Heart left ventricle (tissue), 16 donors: ENCODE measurements around the gene PRKN. TPM values are rescaled to one million over a fixed set of nuclear protein-coding genes. Genes with fewer than 3 reads are reported as not detected.

ENCODE experiments used
- ATAC-seq, 4 donors: fragments of 200-7000 bp; cut with Tn5 transposase; one replicate each; pipeline ENCODE4 v1.9.1; 2020 to 2022; ENCODE audit warnings: moderate library complexity in 4 of 4, mild to moderate bottlenecking in 3 of 4, moderate number of reproducible peaks in 1 of 4
- DNase-seq, 5 donors: peaks; one replicate each; pipeline ENCODE4 v3.0.0-alpha.2; 2020
- H3K27ac ChIP-seq, 12 donors: fragments of 200-600 bp; sonication (generic) in 4 of 12; one replicate each; pipeline versions ENCODE4 v1.5.0 to v1.8.0; 2016 to 2022; ENCODE audit warnings: mild to moderate bottlenecking in 2 of 12
- H3K27me3 ChIP-seq, 9 donors: fragments of 200-600 bp; sonication (generic) in 2 of 9; one replicate each; pipeline versions ENCODE4 v1.5.1 to v1.8.0; 2016 to 2022; ENCODE audit warnings: mild to moderate bottlenecking in 3 of 9
- H3K36me3 ChIP-seq, 9 donors: fragments of 200-600 bp; sonication (generic) in 2 of 9; one replicate each; pipeline versions ENCODE4 v1.5.0 to v1.8.0; 2018 to 2022; ENCODE audit warnings: mild to moderate bottlenecking in 2 of 9
- H3K4me1 ChIP-seq, 12 donors: fragments of 200-600 bp; sonication (generic) in 4 of 12; one replicate each; pipeline versions ENCODE4 v1.5.0 to v1.8.0; 2016 to 2022; ENCODE audit warnings: mild to moderate bottlenecking in 3 of 12
- H3K4me3 ChIP-seq, 12 donors: fragments of 200-600 bp; sonication (generic) in 4 of 12; one replicate each; pipeline versions ENCODE4 v1.5.0 to v1.8.0; 2017 to 2022; ENCODE audit warnings: mild to moderate bottlenecking in 9 of 12, moderate library complexity in 4 of 12
- H3K9me3 ChIP-seq, 12 donors: fragments of 200-600 bp; sonication (generic) in 4 of 12; one replicate each; pipeline versions ENCODE4 v1.5.0 to v1.8.0; 2016 to 2022; ENCODE audit warnings: mild to moderate bottlenecking in 1 of 12
- CTCF ChIP-seq, 12 donors: fragments of 200-600 bp; sonication (generic) in 4 of 12; IDR thresholded peaks; one replicate each; pipeline versions ENCODE4 v1.5.0 to v1.8.0; 2018 to 2022; ENCODE audit warnings: antibody characterized with exemption in 12 of 12, mild to moderate bottlenecking in 5 of 12
- POLR2A ChIP-seq, 2 donors: fragments of 450-650 bp; IDR thresholded peaks; one replicate each; pipeline ENCODE4 v1.6.1; 2017; ENCODE audit warnings: antibody characterized with exemption in 2 of 2, mild to moderate bottlenecking in 2 of 2, moderate library complexity in 2 of 2
- WGBS, 4 donors: extraction: QIAGEN DNeasy Blood & Tissue Kit in 2 of 4; methylation state at CpG; one replicate each; pipeline versions ENCODE4 v1.1.5 to v1.1.7; 2013 to 2018; 5-methylcytosine and 5-hydroxymethylcytosine counted together
- intact Hi-C, 10 donors: fragments of 100-400 bp; cut with DNase I; formaldehyde crosslinking; loops; one replicate each; pipeline versions ENCODE4 v1.11.1 to v1.14.2; 2022
- polyA plus RNA-seq, 2 donors: library from polyadenylated mRNA; stranded (reverse); fragments of 200-250 nt; gene quantifications; one replicate each; pipeline ENCODE4 v1.2.3, GENCODE V29; 2013
- total RNA-seq, 9 donors: library from RNA; depleted of rRNA in 2 of 9; stranded (reverse); fragments of >200 nt in 2 of 9; fragmentation: NEBNext Ultra II Directional in 3 of 9; extraction: Animal tissue kit (Norgen Biotek cat#: 25700) in 3 of 9; gene quantifications; one replicate each; pipeline versions ENCODE4 v1.1.0 to v1.2.4, GENCODE V29; 2016 to 2023
- donor health status: ischemic (EF 13 %, LVEDD 7.1; RV severe dilation, severe dysfunction).
- donor health status: healthy with polysubstance abuse.
- donor health status: DM: no; HTN: yes; CAD: no.
- donor health status: DM: no; HTN: no; CAD: no.
- donor health status: ischemic (EF 25% LVEDD 6.9; RV normal size, moderate dysfunction).
- donor health status: ischemic (EF 25% LVEDD 5.7; RV mildly dilated, moderate dysfunction).
- donor health status: healthy.
- donor health status: DM: yes; HTN: yes; CAD: no.
- donor health status: ischemic (EF 35%, LVEDD 5.7; RV mildly dilated, moderate dysfunction).
- donor health status: nonischemic (EF 11% LVEDD 7.7; RV severe dilation, severe dysfunction).
- donor health status: DM: yes; HTN: yes; CAD: no.
- donor health status: PGD.
- donor health status: ischemic (EF 29% LVEDD 5.4; RV normal size, mild dysfunction).
- donor health status: nonischemic (EF 23%, LVEDD 6.1; RV moderate dilation, normal function).

PRKN gene
- total and polyA plus RNA-seq, 11 donors, result 3.4 to 32.5 (median 21.2) TPM

- Histone ChIP-seq H3K36me3 (no peaks in the 10 kb centered on the region), H3K27me3 (no peaks in the 10 kb centered on the region), H3K4me1 (peaks cover 0 to 24% (median 1%) of the 10 kb centered on the region in 12 donors), H3K9me3 (no peaks in the 10 kb centered on the region), H3K4me3 (no peak overlapping the region), H3K27ac (peak overlapping the region in 6 of 12 donors; percentile 7 to 57 (median 43))
- ATAC-seq (peak; percentile 34 to 69 (median 50)), DNase-seq (peak in 2 of 5 donors; percentile 39 to 66)
- TF ChIP-seq CTCF (IDR thresholded peaks at IDR 0.05) (peak; percentile 58 to 85 (median 73)), POLR2A (IDR thresholded peaks at IDR 0.05) (no peak)
- intact Hi-C loops, result loop anchor here (1.0 to 10.0 kb wide), 7 partner anchors 79 to 509 kb away; no protein-coding TSS in a partner anchor
- WGBS, 4 donors, result 21 to 23% (median 22%) methylated on average over 7 of the region's 7 CpGs
Measured at GRCh38 chr6:161418463-161418945, 1309.1 kb downstream of the PRKN start.

- Histone ChIP-seq H3K27ac (peak overlapping the region in 9 of 12 donors; percentile 5 to 57 (median 30)), H3K9me3 (no peaks in the 10 kb centered on the region), H3K4me3 (no peak overlapping the region), H3K4me1 (peaks cover 0 to 24% (median 1%) of the 10 kb centered on the region in 12 donors), H3K27me3 (no peaks in the 10 kb centered on the region), H3K36me3 (no peaks in the 10 kb centered on the region)
- no peak for TF ChIP-seq POLR2A (IDR thresholded peaks at IDR 0.05)
- no peak for TF ChIP-seq CTCF (IDR thresholded peaks at IDR 0.05)
- WGBS, 4 donors, result 44 to 52% (median 49%) methylated on average over 8 of the region's 8 CpGs
- DNase-seq, result peak; percentile 62 to 87 (median 74)
- ATAC-seq, result peak; percentile 75 to 96 (median 81)
- intact Hi-C loops, result loop anchor here (1.0 to 10.0 kb wide), 7 partner anchors 79 to 509 kb away; no protein-coding TSS in a partner anchor
Measured at GRCh38 chr6:161417717-161418462, 1309.7 kb downstream of the PRKN start.

- Histone ChIP-seq H3K4me3 (no peak overlapping the region), H3K27ac (no peak overlapping the region), H3K27me3 (no peaks in the 10 kb centered on the region), H3K4me1 (peaks cover 0 to 20% (median 1%) of the 10 kb centered on the region in 12 donors), H3K9me3 (peaks cover 0 to 5% (median 0%) of the 10 kb centered on the region in 12 donors), H3K36me3 (no peaks in the 10 kb centered on the region)
- DNase-seq, result no peak
- 55 to 65% (median 62%) methylated on average over 16 to 17 of the region's 17 CpGs for WGBS, 4 donors
- no peak for TF ChIP-seq CTCF (IDR thresholded peaks at IDR 0.05)
- no peak for TF ChIP-seq POLR2A (IDR thresholded peaks at IDR 0.05)
- ATAC-seq, result no peak
- intact Hi-C loops, result loop anchor here in 8 of 10 donors (5.0 to 10.0 kb wide), 4 partner anchors 82 to 512 kb away; no protein-coding TSS in a partner anchor
Measured at GRCh38 chr6:161415302-161415855, 1312.2 kb downstream of the PRKN start.

GRCh38 chr6:161414707-161415106 is 1312.9 kb downstream of the PRKN start:
- H3K9me3 ChIP-seq, result peaks cover 0 to 5% (median 0%) of the 10 kb centered on the region in 12 donors
- 73 to 77% (median 77%) methylated on average over 9 of the region's 9 CpGs for WGBS, 4 donors
- intact Hi-C loops, result loop anchor here in 8 of 10 donors (5.0 to 10.0 kb wide), 4 partner anchors 83 to 513 kb away; no protein-coding TSS in a partner anchor
- H3K4me1 ChIP-seq, result peaks cover 0 to 20% (median 1%) of the 10 kb centered on the region in 12 donors
- H3K36me3 ChIP-seq, result no peaks in the 10 kb centered on the region
- H3K27ac ChIP-seq, result no peak overlapping the region
- H3K27me3 ChIP-seq, result no peaks in the 10 kb centered on the region
- ATAC-seq, result no peak
- DNase-seq, result no peak
- H3K4me3 ChIP-seq, result no peak overlapping the region
- TF ChIP-seq POLR2A (IDR thresholded peaks at IDR 0.05) (no peak), CTCF (IDR thresholded peaks at IDR 0.05) (no peak)
